HepG2 (cell line): ENCODE data around the gene MYO5B. TPM values are rescaled to one million over a fixed set of nuclear protein-coding genes. Genes with fewer than 3 reads are reported as not detected.

Source experiments
- EEA1 ChIP-seq: sonication (generic); formaldehyde crosslinking; IDR thresholded peaks from 2 replicates; pipeline ENCODE4 v1.5.1; 2020; ENCODE audit warnings: mild to moderate bottlenecking, missing genetic modification reagents, borderline replicate concordance
- HNRNPH1 ChIP-seq: fragments of 200-400 bp; formaldehyde crosslinking; optimal IDR thresholded peaks from 2 replicates; pipeline ENCODE3; 2017; ENCODE audit warnings: mild to moderate bottlenecking, low read depth, low read length
- RELA ChIP-seq: sonication (generic); formaldehyde crosslinking; IDR thresholded peaks from 2 replicates; pipeline ENCODE4 v1.4.0; 2020; ENCODE audit warnings: missing genetic modification reagents
- SMYD3 ChIP-seq: sonication (generic); formaldehyde crosslinking; IDR thresholded peaks from 2 replicates; pipeline ENCODE4 v1.8.1; 2023; ENCODE audit warnings: mild to moderate bottlenecking, missing genetic modification reagents
- SRF ChIP-seq: IDR thresholded peaks from 2 replicates; pipeline ENCODE4 v1.6.1; 2011; ENCODE audit warnings: mild to moderate bottlenecking, low read depth, low read length, moderate library complexity
- TARDBP ChIP-seq: sonication (generic); formaldehyde crosslinking; IDR thresholded peaks from 2 replicates; pipeline ENCODE4 v1.8.0; 2022; ENCODE audit warnings: mild to moderate bottlenecking, missing genetic modification reagents
- TFDP2 ChIP-seq: sonication (generic); formaldehyde crosslinking; IDR thresholded peaks from 2 replicates; pipeline ENCODE4 v1.4.0; 2020; ENCODE audit warnings: missing genetic modification reagents
- TGIF2 ChIP-seq: IDR thresholded peaks from 2 replicates; pipeline ENCODE4 v1.6.1; 2016; ENCODE audit warnings: control low read depth, missing compliant biosample characterization
- U2AF2 ChIP-seq: fragments of 200-400 bp; formaldehyde crosslinking; IDR thresholded peaks from 2 replicates; pipeline ENCODE4 v1.6.1; 2017; ENCODE audit warnings: low read depth, mild to moderate bottlenecking, low read length
- ZNF225 ChIP-seq: sonication (generic); formaldehyde crosslinking; IDR thresholded peaks from 2 replicates; pipeline ENCODE4 v1.4.0; 2020; ENCODE audit warnings: mild to moderate bottlenecking, missing genetic modification reagents
- ZNF235 ChIP-seq: sonication (generic); formaldehyde crosslinking; IDR thresholded peaks from 2 replicates; pipeline ENCODE4 v1.8.1; 2023; ENCODE audit warnings: mild to moderate bottlenecking, missing genetic modification reagents, borderline replicate concordance
- ZNF318 ChIP-seq: sonication (generic); formaldehyde crosslinking; IDR thresholded peaks from 2 replicates; pipeline ENCODE4 v1.4.0; 2020; ENCODE audit warnings: mild to moderate bottlenecking, missing genetic modification reagents
- ZNF441 ChIP-seq: sonication (generic); formaldehyde crosslinking; IDR thresholded peaks from 2 replicates; pipeline ENCODE4 v1.7.0; 2021; ENCODE audit warnings: missing genetic modification reagents, borderline replicate concordance
- ZNF484 ChIP-seq: sonication (generic); formaldehyde crosslinking; IDR thresholded peaks from 2 replicates; pipeline ENCODE4 v1.5.1; 2020; ENCODE audit warnings: mild to moderate bottlenecking, low read depth, missing genetic modification reagents, borderline replicate concordance
- ZNF496 ChIP-seq: sonication (generic); formaldehyde crosslinking; IDR thresholded peaks from 2 replicates; pipeline ENCODE4 v1.8.1; 2023; ENCODE audit warnings: mild to moderate bottlenecking, moderate library complexity, missing genetic modification reagents; ENCODE audit not compliant: insufficient replicate concordance
- ZNF543 ChIP-seq: sonication (generic); formaldehyde crosslinking; IDR thresholded peaks from 2 replicates; pipeline ENCODE4 v1.4.0; 2020; ENCODE audit warnings: mild to moderate bottlenecking, missing genetic modification reagents
- ZNF709 ChIP-seq: sonication (generic); formaldehyde crosslinking; IDR thresholded peaks from 2 replicates; pipeline ENCODE4 v1.5.0; 2020; ENCODE audit warnings: mild to moderate bottlenecking, missing genetic modification reagents
- ZNF879 ChIP-seq: sonication (generic); formaldehyde crosslinking; IDR thresholded peaks from 2 replicates; pipeline ENCODE4 v1.8.1; 2023; ENCODE audit warnings: missing genetic modification reagents
- ZSCAN21 ChIP-seq: sonication (generic); formaldehyde crosslinking; IDR thresholded peaks from 2 replicates; pipeline ENCODE4 v1.8.0; 2022; ENCODE audit warnings: mild to moderate bottlenecking, missing genetic modification reagents, moderate library complexity, borderline replicate concordance
- polyA plus RNA-seq, 8 experiments: library from polyadenylated mRNA; depleted of rRNA in 3 of 8; stranded (reverse) in 7 of 8; unstranded in 1 of 8; fragments of >200 nt; fragmentation: Illumina TruSeq in 4 of 8; extraction: Trizol in 4 of 8; gene quantifications; 2 replicates each; pipeline versions ENCODE4 v1.2.1 to v1.2.3, GENCODE V29; 2011 to 2016; ENCODE audit warnings: low read depth in 4 of 8, missing spikeins in 1 of 8, mixed read lengths in 1 of 8; ENCODE audit not compliant: insufficient read depth in 1 of 8
- total RNA-seq, 5 experiments: library from RNA; depleted of rRNA; stranded (reverse); fragments of >200 nt; fragmentation: Illumina TruSeq; extraction: Trizol; gene quantifications; 2 replicates each; pipeline ENCODE4 v1.2.3, GENCODE V29; 2016; ENCODE audit warnings: low read depth in 1 of 5

Gene MYO5B
- total and polyA plus RNA-seq, 2 of the 13 experiments (the other 11 are each of a cell fraction or from before 2014, with no cell fraction given): 13.1 to 24.0 TPM

GRCh38 chr18:50090370-50091312, 104.3 kb downstream of the MYO5B start (continued):
- TF ChIP-seq ZNF709 (CRISPR knock-in tag) (no peak), ZNF235 (no peak), ZNF225 (no peak), ZNF543 (CRISPR knock-in tag) (no peak), RELA (CRISPR knock-in tag) (no peak), U2AF2 (no peak), ZNF484 (no peak), ZSCAN21 (CRISPR knock-in tag) (no peak), ZNF441 (CRISPR knock-in tag) (no peak), TFDP2 (CRISPR knock-in tag) (no peak), ZNF318 (CRISPR knock-in tag) (no peak), ZNF496 (CRISPR knock-in tag) (no peak), SMYD3 (CRISPR knock-in tag) (no peak), TARDBP (CRISPR knock-in tag) (no peak; the same call in 1 of the 2 replicates), TGIF2 (CRISPR knock-in tag) (0 out of 2 replicates have a peak, but pooled peaks have one; percentile 31), ZNF879 (no peak), SRF (no peak), EEA1 (CRISPR knock-in tag) (no peak), HNRNPH1 (no peak)
